A673 (cell line): ENCODE results near the gene LMO7. TPM values are rescaled to one million over a fixed set of nuclear protein-coding genes. Genes with fewer than 3 reads are reported as not detected.

Source experiments
- BruUV-seq: library from RNA; stranded (reverse); fragments of 400-500 nt; replicated peaks from 2 replicates; lab custom pipeline; 2021; lab: Mats Ljungman, UMichigan
- CTCF ChIA-PET: fragments of 300-600 bp; sonication (Branson Sonifier 250); formaldehyde crosslinking; loops from one replicate; lab custom pipeline; 2022; ENCODE audit warnings: antibody characterized with exemption; lab: Charles Lee
- POLR2A ChIA-PET: fragments of 300-600 bp; sonication (Branson Sonifier 250); formaldehyde crosslinking; loops from one replicate; lab custom pipeline; 2022; ENCODE audit warnings: antibody characterized with exemption; ENCODE audit not compliant: low non-redundant PET; lab: Charles Lee
- DNase-seq: peaks from one replicate; pipeline ENCODE4 v3.0.0-alpha.2; 2015; ENCODE audit warnings: low spot score
- H3K27ac ChIP-seq: fragments of 200-600 bp; sonication (generic); 2 replicates; pipeline ENCODE4 v1.5.1; 2016; ENCODE audit warnings: mixed run types, low read depth, mild to moderate bottlenecking, mixed read lengths, antibody characterized with exemption, low read length; ENCODE audit not compliant: poor library complexity, severe bottlenecking
- H3K27me3 ChIP-seq: fragments of 200-600 bp; sonication (generic); replicated peaks from 2 replicates; pipeline ENCODE4 v1.6.1; 2017; ENCODE audit warnings: mixed run types, low read depth, mild to moderate bottlenecking, mixed read lengths, antibody characterized with exemption, low read length; ENCODE audit not compliant: insufficient read depth, poor library complexity
- H3K36me3 ChIP-seq: fragments of 200-600 bp; sonication (generic); 2 replicates; pipeline ENCODE4 v1.6.1; 2016; ENCODE audit warnings: mixed run types, mild to moderate bottlenecking, mixed read lengths, antibody characterized with exemption, low read length; ENCODE audit not compliant: insufficient read depth, poor library complexity, severe bottlenecking
- H3K4me1 ChIP-seq: fragments of 200-600 bp; sonication (generic); 2 replicates; pipeline ENCODE4 v1.6.1; 2017; ENCODE audit warnings: mixed run types, mild to moderate bottlenecking, mixed read lengths, antibody characterized with exemption, low read length; ENCODE audit not compliant: insufficient read depth, poor library complexity, severe bottlenecking
- H3K4me3 ChIP-seq: fragments of 200-600 bp; sonication (generic); 2 replicates; pipeline ENCODE4 v1.5.1; 2016; ENCODE audit warnings: low read depth, mixed run types, mild to moderate bottlenecking, mixed read lengths, low read length; ENCODE audit not compliant: poor library complexity, severe bottlenecking
- H3K9me3 ChIP-seq: fragments of 200-600 bp; sonication (generic); 2 replicates; pipeline ENCODE4 v1.6.1; 2016; ENCODE audit warnings: mixed run types, low read depth, mild to moderate bottlenecking, mixed read lengths, antibody characterized with exemption, low read length; ENCODE audit not compliant: poor library complexity, severe bottlenecking
- EZH2 ChIP-seq: fragments of 200-600 bp; sonication (generic); IDR thresholded peaks from 2 replicates; pipeline ENCODE4 v1.6.1; 2017; ENCODE audit warnings: borderline replicate concordance, low read depth, mild to moderate bottlenecking, mixed read lengths, antibody characterized with exemption, low read length; ENCODE audit not compliant: poor library complexity, severe bottlenecking
- intact Hi-C: fragments of 100-400 bp; cut with micrococcal nuclease; formaldehyde crosslinking; loops from one replicate; pipeline ENCODE4 v1.10.0; 2022; ENCODE audit not compliant: unreplicated experiment
- total RNA-seq: library from RNA; stranded (reverse); gene quantifications from 2 replicates; pipeline ENCODE4 v1.2.3, GENCODE V29; 2021
- TF ChIP-seq, protein P1 (sequence below): fragments of 300-800, 200-600 bp; sonication (generic); conservative IDR thresholded peaks from 2 replicates; pipeline ENCODE4 v1.5.1; 2017; ENCODE audit warnings: low read depth, mild to moderate bottlenecking, antibody characterized with exemption, low read length, moderate library complexity, mixed read lengths

Gene LMO7
- total RNA-seq, 1 experiment from 2014 or later, result 20.3 TPM

DNA sequence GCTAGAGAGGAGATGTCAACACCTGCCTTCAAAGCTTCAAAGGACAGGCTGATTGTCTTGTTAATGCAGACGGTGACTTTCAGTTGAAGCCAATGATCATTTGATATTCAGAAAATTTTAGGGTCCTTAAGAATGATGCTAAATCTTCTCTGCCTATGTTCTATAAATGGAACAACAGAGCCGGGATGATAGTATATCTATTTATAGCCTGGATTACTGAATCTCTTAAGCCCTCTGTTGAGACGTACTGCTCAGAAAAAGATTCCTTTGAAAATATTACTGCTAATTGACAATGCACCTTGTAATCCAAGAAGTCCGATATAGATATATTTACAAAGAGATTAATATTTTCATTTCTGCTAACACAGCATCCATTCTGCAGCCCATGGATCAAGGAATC, 35.8 kb upstream of the LMO7 start:
- TF ChIP-seq, protein P1, sequence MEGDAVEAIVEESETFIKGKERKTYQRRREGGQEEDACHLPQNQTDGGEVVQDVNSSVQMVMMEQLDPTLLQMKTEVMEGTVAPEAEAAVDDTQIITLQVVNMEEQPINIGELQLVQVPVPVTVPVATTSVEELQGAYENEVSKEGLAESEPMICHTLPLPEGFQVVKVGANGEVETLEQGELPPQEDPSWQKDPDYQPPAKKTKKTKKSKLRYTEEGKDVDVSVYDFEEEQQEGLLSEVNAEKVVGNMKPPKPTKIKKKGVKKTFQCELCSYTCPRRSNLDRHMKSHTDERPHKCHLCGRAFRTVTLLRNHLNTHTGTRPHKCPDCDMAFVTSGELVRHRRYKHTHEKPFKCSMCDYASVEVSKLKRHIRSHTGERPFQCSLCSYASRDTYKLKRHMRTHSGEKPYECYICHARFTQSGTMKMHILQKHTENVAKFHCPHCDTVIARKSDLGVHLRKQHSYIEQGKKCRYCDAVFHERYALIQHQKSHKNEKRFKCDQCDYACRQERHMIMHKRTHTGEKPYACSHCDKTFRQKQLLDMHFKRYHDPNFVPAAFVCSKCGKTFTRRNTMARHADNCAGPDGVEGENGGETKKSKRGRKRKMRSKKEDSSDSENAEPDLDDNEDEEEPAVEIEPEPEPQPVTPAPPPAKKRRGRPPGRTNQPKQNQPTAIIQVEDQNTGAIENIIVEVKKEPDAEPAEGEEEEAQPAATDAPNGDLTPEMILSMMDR, result no peak
- no peak for TF ChIP-seq EZH2
- Histone ChIP-seq H3K27me3 (no peaks in the 10 kb centered on the region), H3K9me3 (no peaks in the 10 kb centered on the region), H3K4me3 (no peak overlapping the region), H3K36me3 (no peaks in the 10 kb centered on the region), H3K27ac (no peak overlapping the region), H3K4me1 (no peaks in the 10 kb centered on the region)
- intact Hi-C loops, result no loop called here
- no peak for DNase-seq
- ChIA-PET CTCF (no interaction called here), POLR2A (no interaction called here)
- no TSS peak for BruUV-seq

- CTCF ChIA-PET, result no interaction called here
- H3K27ac ChIP-seq, result no peak overlapping the region
- DNase-seq, result no peak
- H3K9me3 ChIP-seq, result no peaks in the 10 kb centered on the region
- no peaks in the 10 kb centered on the region for H3K36me3 ChIP-seq
- POLR2A ChIA-PET, result no interaction called here
- H3K4me1 ChIP-seq, result no peaks in the 10 kb centered on the region
- no peaks in the 10 kb centered on the region for H3K27me3 ChIP-seq
- BruUV-seq, result no TSS peak
- intact Hi-C loops, result no loop called here
- no peak overlapping the region for H3K4me3 ChIP-seq
- TF ChIP-seq, protein P1, result no peak
- no peak for TF ChIP-seq EZH2
These were observed 33.1 kb upstream of the LMO7 start for GRCh38 chr13:75603038-75603437.

- H3K4me3 ChIP-seq, result no peak overlapping the region
- H3K27ac ChIP-seq, result no peak overlapping the region
- no peaks in the 10 kb centered on the region for H3K4me1 ChIP-seq
- no peak for DNase-seq
- no peaks in the 10 kb centered on the region for H3K36me3 ChIP-seq
- no TSS peak for BruUV-seq
- H3K9me3 ChIP-seq, result no peaks in the 10 kb centered on the region
- H3K27me3 ChIP-seq, result no peaks in the 10 kb centered on the region
- CTCF ChIA-PET, result no interaction called here
- POLR2A ChIA-PET, result no interaction called here
- intact Hi-C loops, result no loop called here
- TF ChIP-seq, protein P1, result no peak
- TF ChIP-seq EZH2, result no peak
These were observed 28.7 kb upstream of the LMO7 start for GRCh38 chr13:75607447-75607846.
